GM10266 (cell line): Measurements from ENCODE around the gene PLEKHO2.

Experiments
- DNase-seq: peaks from one replicate; pipeline ENCODE4 v3.0.0; 2012; ENCODE audit errors: extremely low spot score
- TF ChIP-seq, protein P1 (sequence below): IDR thresholded peaks from 2 replicates; pipeline ENCODE4 v1.5.1; 2012; ENCODE audit warnings: mild to moderate bottlenecking, low read depth; ENCODE audit not compliant: control insufficient read depth, insufficient read depth; ENCODE audit errors: missing control alignments

Gene PLEKHO2

DNA sequence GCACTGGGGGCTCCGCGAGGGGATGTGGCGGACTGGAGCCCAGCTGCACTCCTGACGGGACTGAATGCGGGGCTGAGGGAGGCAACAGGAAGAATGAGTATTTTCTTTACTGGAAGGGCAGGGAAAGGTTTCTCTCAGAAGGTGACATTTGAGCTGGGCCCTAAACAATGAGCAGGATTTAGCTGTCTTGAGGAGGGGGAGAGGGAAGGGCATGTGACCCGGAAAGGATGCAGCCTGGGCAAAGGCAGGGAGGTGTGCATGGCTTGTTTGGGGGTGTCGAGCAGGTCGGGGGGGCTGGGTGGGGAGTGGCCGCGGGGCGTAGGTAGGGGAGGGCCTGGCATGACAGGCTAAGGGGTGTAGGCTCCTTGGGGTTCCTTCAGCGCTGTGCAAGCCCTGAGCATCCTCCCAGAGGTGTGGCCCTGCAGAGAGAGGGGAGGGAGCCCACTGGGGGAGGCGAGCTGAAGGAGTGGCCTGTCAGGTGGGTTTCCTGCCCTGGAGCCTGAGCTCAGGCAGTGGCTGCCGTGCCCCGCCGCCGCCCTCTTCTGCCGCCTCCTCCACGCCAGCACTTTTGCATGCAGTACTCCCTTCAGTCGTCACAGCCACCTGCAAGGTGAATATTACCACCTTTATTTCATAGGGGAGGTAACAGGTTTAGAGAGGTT, 52.8 kb downstream of the PLEKHO2 start:
- DNase-seq: peak; percentile 57
- TF ChIP-seq, protein P1, sequence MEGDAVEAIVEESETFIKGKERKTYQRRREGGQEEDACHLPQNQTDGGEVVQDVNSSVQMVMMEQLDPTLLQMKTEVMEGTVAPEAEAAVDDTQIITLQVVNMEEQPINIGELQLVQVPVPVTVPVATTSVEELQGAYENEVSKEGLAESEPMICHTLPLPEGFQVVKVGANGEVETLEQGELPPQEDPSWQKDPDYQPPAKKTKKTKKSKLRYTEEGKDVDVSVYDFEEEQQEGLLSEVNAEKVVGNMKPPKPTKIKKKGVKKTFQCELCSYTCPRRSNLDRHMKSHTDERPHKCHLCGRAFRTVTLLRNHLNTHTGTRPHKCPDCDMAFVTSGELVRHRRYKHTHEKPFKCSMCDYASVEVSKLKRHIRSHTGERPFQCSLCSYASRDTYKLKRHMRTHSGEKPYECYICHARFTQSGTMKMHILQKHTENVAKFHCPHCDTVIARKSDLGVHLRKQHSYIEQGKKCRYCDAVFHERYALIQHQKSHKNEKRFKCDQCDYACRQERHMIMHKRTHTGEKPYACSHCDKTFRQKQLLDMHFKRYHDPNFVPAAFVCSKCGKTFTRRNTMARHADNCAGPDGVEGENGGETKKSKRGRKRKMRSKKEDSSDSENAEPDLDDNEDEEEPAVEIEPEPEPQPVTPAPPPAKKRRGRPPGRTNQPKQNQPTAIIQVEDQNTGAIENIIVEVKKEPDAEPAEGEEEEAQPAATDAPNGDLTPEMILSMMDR: peak; percentile 18

DNA sequence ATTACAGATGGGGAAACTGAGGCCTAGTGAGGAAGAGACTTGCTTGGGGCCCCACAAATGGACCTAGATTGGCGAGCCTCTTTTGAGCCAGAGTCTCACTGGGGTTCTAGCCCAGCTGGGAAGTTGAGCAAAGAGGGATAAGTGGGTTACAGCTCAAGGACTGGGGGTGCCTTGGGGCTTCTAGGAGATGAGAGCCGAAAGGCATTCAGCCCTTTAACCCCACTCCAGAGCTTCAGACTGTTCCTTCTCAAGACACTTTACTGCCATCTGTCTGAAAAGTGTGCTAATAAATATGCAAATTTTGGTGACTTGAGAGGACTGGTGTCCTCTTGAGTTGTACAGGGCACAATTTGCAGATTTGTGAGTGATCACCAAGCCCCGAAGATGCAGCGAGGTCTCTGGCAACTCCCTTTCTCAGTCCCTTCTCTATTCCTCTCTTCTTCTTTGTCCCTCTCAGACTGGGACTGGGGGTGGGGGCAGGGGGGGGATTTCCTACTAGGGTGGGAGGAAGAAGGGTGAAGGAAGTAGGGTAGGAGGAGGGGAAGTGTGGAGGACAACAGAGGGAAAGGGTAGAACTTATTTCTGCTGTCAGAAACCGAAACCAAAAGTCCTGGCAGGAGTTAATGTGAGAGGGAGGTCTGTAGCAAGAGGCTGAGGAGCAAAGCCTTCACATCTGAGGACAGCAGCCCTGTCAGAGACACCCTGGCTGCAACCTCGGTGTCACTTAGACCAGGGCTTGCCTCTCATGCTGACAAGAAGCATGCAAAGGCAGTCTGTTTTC, 53.8 kb downstream of the PLEKHO2 start:
- peak; percentile 55 for DNase-seq
- TF ChIP-seq, protein P1: peak; percentile 36

DNA sequence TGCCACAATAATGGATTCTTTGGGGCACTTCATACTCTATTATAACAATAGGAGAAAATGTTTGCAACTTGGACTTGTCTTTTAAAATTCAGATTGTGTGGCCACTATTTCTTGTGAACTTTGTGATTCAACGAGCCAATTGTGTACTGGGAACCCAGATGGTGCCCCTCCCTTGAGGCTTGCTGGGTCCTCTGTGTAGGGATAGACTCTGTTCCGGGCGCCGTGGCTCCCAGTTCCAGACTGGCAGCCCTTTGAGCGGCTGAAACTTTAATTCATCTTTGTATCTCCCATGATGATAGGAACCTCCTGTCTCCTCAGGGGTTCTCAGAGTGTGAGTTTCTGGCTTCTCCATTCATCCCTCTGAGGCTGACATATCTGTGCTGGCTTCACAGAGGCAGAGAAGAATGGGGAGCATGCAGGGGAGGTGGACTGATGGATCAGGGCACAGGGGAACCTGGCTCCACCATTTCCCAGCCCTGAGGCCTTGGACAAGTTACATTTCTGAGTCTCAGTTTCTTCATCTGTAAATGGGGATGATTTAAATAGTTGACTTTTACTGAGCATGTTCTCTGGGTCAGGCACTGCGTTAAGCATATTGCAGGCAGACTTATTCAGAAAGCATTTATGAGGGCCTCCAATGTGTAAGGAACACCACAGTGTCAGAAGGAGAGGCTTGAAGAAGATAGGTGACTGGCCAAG, 54.8 kb downstream of the PLEKHO2 start:
- DNase-seq: no peak
- TF ChIP-seq, protein P1: no peak

DNA sequence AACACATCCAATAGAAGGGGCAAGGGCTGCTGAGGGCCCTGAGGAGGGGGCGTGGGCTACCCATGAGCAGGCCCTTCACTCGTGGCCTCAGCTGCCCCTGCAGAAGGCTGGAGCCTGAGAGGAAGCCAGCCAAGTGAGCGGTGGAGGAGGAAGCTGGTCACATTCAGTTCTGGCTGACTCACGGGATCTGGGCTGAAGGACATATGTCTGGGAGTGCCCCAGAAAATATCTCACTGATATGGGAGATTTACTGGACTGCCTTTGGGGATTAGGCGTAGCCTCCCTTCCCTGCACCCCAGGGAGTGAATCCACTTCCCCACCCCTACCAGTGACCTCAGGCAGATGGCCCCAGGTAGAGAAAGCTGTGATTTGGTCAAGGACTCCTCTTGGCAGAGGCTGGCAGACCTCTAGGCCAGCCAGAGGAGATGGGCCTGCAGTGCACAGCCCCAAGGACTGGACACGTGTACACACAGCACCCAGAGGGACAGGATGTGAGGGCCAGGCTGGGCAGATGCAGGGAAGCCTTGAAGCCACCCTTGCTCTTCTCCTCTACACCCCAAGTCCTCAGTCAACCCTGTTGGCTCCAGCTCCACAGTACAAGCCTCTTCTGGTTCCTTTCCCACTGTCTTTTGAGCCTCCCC, 55.8 kb downstream of the PLEKHO2 start:
- no peak for DNase-seq

DNA sequence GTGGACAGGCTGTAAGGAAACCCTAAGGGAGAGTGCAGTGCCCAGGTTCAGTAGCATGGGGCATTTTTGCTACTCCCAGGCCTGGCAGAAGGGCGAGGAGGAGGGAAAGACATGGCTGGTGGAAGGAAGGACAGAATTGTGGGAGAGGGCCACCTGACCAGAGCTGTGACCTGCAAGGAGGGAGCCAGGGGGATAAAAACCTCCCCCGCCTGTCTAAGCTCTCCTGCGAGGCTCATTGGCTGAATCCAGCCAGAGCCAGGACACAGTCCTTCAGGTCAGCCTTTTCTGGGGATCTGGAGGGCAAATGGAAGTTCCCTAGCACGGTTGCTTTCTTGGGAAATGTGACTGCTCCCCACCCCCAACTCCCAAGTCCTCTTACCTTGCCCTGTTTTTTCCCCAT, 56.7 kb downstream of the PLEKHO2 start:
- TF ChIP-seq, protein P1: no peak
- DNase-seq: no peak

More for the DNA sequence above, 55.8 kb downstream of the PLEKHO2 start:
- TF ChIP-seq, protein P1: no peak

DNA sequence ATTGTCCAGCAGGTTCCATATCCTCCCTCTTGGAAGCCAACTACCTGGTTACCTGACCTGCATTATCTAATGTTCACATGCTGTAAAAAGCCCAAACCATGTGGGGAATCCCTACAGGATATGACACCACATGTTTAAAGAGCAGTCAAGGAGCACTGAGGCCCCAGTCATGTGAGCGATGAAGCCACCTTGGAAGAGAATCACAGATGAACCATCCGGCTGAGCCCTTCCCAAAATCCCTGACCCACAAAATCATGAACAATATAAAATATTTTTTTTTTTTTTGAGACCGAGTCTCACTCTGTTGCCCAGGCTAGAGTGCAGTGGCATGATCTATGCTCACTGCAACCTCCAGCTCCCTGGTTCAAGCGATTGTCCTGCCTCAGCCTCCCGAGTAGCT, 59.4 kb downstream of the PLEKHO2 start:
- TF ChIP-seq, protein P1: no peak

More for the DNA sequence above, 59.4 kb downstream of the PLEKHO2 start:
- DNase-seq: no peak
